ENCODE measurements around the gene ENTHD1. TPM values are rescaled to one million over a fixed set of nuclear protein-coding genes. Genes with fewer than 3 reads are reported as not detected.

The ENTHD1 gene
- total and polyA plus RNA-seq, 10 of the 15 experiments (the other 5 are each of a cell fraction or from before 2014, with no cell fraction given), result 0.09 to 0.52 (median 0.21) TPM; not detected in 1

DNA sequence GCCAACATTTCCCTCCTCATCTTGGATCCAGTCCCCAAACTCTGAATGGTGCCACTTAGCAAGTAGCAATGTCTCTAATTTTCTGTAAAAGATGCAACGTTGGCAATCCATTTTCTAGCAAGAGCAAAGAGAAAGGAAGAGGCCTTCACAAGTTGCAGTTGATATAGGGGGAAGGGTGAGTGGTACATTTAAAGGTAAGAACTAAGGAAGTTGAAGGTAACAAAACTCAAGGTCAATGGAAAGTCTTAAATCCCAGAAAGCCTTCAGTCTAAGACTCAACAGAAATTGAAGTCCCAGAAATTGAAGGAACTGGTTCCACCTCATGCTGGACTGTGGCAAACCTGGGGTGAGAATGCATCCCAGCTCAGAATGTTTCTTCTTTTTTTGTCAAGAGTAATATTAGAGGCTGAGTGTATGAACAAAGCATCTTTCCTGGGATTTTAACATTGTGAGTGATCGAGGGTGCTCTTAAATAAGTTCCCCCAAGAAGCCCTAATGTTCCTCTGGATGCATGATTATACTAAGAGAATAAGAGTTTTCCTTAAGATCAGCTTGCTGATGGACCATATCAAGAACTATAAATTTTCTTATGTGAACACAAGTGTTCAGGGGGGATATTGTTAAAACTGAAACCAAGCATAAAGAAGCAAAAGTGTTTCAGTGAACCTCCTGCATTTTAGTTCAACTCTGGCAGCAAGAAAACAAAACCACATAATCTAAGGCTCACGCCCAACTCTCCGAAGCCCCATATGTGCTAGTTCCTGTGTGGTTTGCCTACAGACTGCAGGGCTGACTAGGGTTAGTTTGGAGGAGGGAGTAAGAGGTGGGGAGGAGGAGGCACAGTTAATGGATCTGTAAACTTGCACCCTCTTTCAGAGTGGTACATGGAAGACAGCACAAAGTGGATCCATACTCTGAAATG, 7.0 kb upstream of the ENTHD1 start, which contains the start of gene GRAP2:
TSS of gene GRAP2 (plus strand) at position 779 of the 922 bp plus-strand sequence. CDS start 46,023 bp downstream, outside the sequence.
- peak; percentile 94 for DNase-seq (ENCODE audit: low read depth, low spot score)
- Histone ChIP-seq H3K4me3 (peak within 1 kb of the TSS; percentile 89), H3K4me2 (ENCODE audit: control insufficient read depth, insufficient read depth) (peak within 1 kb of the TSS; percentile 95), H3K27ac (ENCODE audit: control insufficient read depth, insufficient read depth) (peak within 1 kb of the TSS; percentile 87), H3K4me1 (ENCODE audit: control insufficient read depth, insufficient read depth, low read length) (peaks cover 24% of the 10 kb centered on the region), H3K79me2 (ENCODE audit: control insufficient read depth, insufficient read depth, low read length) (peaks cover 55% of the 10 kb centered on the region), H3K27me3 (replicated peaks in 1 of 2; ENCODE audit: control insufficient read depth in 2 of 2, insufficient read depth in 2 of 2, low read length in 1 of 2) (no peaks in the 10 kb centered on the region), H3K9me3 (replicated peaks; ENCODE audit: control insufficient read depth, insufficient read depth, low read length) (no peaks in the 10 kb centered on the region), H3K36me3 (ENCODE audit: control insufficient read depth in 2 of 2, insufficient read depth in 2 of 2, low read length in 1 of 2) (no peaks in the 10 kb centered on the region), H2AFZ (ENCODE audit: control insufficient read depth, low read depth, low read length) (peak within 1 kb of the TSS; percentile 67), H3K9ac (ENCODE audit: control insufficient read depth, insufficient read depth, low read length) (peak within 1 kb of the TSS; percentile 76), H4K20me1 (ENCODE audit: control insufficient read depth, insufficient read depth) (no peaks in the 10 kb centered on the region)
- POLR2A ChIA-PET, result interaction anchor here (0.6 to 1.6 kb wide), 3 partner anchors 8 to 811 kb away, joined by 3 to 4 read pairs (median 4); no protein-coding TSS in a partner anchor
- no TSS peak for BruUV-seq (replicated peaks)
- 4% methylated on average over 4 of the region's 4 CpGs for WGBS (ENCODE audit: insufficient coverage, insufficient replicate concordance, low lambda C conversion rate, missing lambda C conversion rate)
- peak; percentile 84 for ATAC-seq
- intact Hi-C loops (cut with micrococcal nuclease; ENCODE audit: unreplicated experiment) (loop anchor here (2.0 kb wide), 2 partner anchors 32 to 76 kb away; no protein-coding TSS in a partner anchor), in situ Hi-C loops (cut with MboI) (no loop called here)
- RAD21 ChIA-PET (ENCODE audit: unreplicated experiment), result interaction anchor here (0.6 to 6.9 kb wide), 7 partner anchors 11 to 124 kb away, joined by 3 to 91 read pairs (median 11); no protein-coding TSS in a partner anchor
- CTCF ChIA-PET, result interaction anchor here (0.8 to 3.3 kb wide), 2 partner anchors 8 to 96 kb away, joined by 3 to 20 read pairs; no protein-coding TSS in a partner anchor
- SMC1A ChIA-PET (ENCODE audit: uncharacterized antibody, unreplicated experiment), result interaction anchor here (0.6 to 7.2 kb wide), 8 partner anchors 9 to 134 kb away, joined by 3 to 108 read pairs (median 3); no protein-coding TSS in a partner anchor
- peak; percentile 90 for FAIRE-seq
- TF ChIP-seq TBL1XR1 (IDR thresholded peaks at IDR 0.05; ENCODE audit: low read depth, low read length) (peak; percentile 70; the same call in 1 of the 2 replicates), EGR1 (IDR thresholded peaks at IDR 0.05; ENCODE audit: borderline replicate concordance in 1 of 2, low read depth in 2 of 2, low read length in 2 of 2) (no peak), MEF2A (IDR thresholded peaks at IDR 0.05; ENCODE audit: insufficient read depth, low read depth, low read length) (peak; percentile 65; the same call in 1 of the 2 replicates), TCF12 (IDR thresholded peaks at IDR 0.05; ENCODE audit: low read depth, low read length) (0 out of 2 replicates have a peak, but pooled peaks have one; percentile 32), BHLHE40 (IDR thresholded peaks at IDR 0.05; ENCODE audit: borderline replicate concordance in 1 of 2, low read depth in 2 of 2, low read length in 1 of 2) (peak; percentile 64 to 71; a peak in 3 of 4 replicates), RB1 (IDR thresholded peaks at IDR 0.05; ENCODE audit: borderline replicate concordance) (no peak), IRF4 (IDR thresholded peaks at IDR 0.05; ENCODE audit: low read depth, low read length) (0 out of 2 replicates have a peak, but pooled peaks have one; percentile 55), JUNB (IDR thresholded peaks at IDR 0.05) (peak; percentile 9; the same call in 1 of the 2 replicates), TCF7 (IDR thresholded peaks at IDR 0.05; ENCODE audit: borderline replicate concordance) (no peak), TARDBP (IDR thresholded peaks at IDR 0.05; ENCODE audit: borderline replicate concordance) (0 out of 2 replicates have a peak, but pooled peaks have one; percentile 31), SMAD5 (IDR thresholded peaks at IDR 0.05; ENCODE audit: low read depth) (peak; percentile 71; the same call in 1 of the 2 replicates), NR2C1 (IDR thresholded peaks at IDR 0.05) (no peak), BACH1 (IDR thresholded peaks at IDR 0.05; ENCODE audit: borderline replicate concordance) (peak; percentile 13; the same call in 1 of the 2 replicates), BCL11A (IDR thresholded peaks at IDR 0.05; ENCODE audit: low read depth, low read length) (0 out of 2 replicates have a peak, but pooled peaks have one; percentile 58), MEF2B (IDR thresholded peaks at IDR 0.05; ENCODE audit: partially characterized antibody, poor library complexity, severe bottlenecking) (peak; percentile 44), CREB1 (IDR thresholded peaks at IDR 0.05; ENCODE audit: low read depth) (0 out of 2 replicates have a peak, but pooled peaks have one; percentile 39), BMI1 (IDR thresholded peaks at IDR 0.05; ENCODE audit: borderline replicate concordance) (no peak), HDGF (IDR thresholded peaks at IDR 0.05) (no peak; the same call in 1 of the 2 replicates), ZNF24 (IDR thresholded peaks at IDR 0.05) (peak; percentile 56; the same call in 1 of the 2 replicates), CBFB (IDR thresholded peaks at IDR 0.05; ENCODE audit: low read depth) (peak; percentile 70), POLR2A (IDR thresholded peaks at IDR 0.05; ENCODE audit: low read depth, low read length) (peak; percentile 73), RAD21 (IDR thresholded peaks at IDR 0.05; ENCODE audit: insufficient read depth, low read depth, low read length) (0 out of 2 replicates have a peak, but pooled peaks have one; percentile 5)
- TF ChIP-seq, protein P1, sequence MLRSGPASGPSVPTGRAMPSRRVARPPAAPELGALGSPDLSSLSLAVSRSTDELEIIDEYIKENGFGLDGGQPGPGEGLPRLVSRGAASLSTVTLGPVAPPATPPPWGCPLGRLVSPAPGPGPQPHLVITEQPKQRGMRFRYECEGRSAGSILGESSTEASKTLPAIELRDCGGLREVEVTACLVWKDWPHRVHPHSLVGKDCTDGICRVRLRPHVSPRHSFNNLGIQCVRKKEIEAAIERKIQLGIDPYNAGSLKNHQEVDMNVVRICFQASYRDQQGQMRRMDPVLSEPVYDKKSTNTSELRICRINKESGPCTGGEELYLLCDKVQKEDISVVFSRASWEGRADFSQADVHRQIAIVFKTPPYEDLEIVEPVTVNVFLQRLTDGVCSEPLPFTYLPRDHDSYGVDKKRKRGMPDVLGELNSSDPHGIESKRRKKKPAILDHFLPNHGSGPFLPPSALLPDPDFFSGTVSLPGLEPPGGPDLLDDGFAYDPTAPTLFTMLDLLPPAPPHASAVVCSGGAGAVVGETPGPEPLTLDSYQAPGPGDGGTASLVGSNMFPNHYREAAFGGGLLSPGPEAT (IDR thresholded peaks at IDR 0.05; ENCODE audit: low read depth), result peak; percentile 57; the same call in 1 of the 2 replicates

Data from GM12878 (cell line).